ENCODE measurements around the gene RCCD1.

The RCCD1 gene

DNA sequence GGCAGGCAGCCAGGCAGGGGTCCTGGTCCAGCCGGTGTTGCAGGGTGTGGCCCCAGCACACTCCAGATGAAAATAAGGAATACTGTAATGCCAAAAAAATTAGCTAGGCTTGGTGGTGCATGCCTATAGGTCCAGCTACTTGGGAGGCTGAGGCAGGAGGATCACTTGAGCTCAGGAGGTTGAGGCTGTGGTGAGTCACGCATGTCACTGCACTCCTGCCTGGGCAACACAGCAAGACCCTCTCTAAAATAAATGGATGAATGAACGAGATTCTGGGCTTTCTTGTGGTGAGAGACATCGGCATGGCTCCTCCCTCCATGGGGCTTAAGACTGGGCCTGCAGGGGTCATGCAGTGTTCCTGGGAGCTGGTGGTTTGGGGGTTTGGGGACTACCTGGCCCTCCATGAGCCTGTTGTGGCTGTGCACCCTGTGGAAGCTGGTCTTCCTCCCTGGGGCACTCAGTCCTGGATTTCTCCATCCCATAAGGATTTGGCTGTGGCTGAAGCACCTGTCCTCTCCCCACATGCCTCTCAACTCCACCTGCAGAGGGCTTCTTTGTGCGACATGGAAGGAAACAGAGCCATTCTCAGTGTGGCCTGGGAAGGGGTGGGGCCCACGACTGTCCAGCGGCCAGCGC lies 7.6 kb upstream of the RCCD1 start:
- no peak for DNase-seq

DNA sequence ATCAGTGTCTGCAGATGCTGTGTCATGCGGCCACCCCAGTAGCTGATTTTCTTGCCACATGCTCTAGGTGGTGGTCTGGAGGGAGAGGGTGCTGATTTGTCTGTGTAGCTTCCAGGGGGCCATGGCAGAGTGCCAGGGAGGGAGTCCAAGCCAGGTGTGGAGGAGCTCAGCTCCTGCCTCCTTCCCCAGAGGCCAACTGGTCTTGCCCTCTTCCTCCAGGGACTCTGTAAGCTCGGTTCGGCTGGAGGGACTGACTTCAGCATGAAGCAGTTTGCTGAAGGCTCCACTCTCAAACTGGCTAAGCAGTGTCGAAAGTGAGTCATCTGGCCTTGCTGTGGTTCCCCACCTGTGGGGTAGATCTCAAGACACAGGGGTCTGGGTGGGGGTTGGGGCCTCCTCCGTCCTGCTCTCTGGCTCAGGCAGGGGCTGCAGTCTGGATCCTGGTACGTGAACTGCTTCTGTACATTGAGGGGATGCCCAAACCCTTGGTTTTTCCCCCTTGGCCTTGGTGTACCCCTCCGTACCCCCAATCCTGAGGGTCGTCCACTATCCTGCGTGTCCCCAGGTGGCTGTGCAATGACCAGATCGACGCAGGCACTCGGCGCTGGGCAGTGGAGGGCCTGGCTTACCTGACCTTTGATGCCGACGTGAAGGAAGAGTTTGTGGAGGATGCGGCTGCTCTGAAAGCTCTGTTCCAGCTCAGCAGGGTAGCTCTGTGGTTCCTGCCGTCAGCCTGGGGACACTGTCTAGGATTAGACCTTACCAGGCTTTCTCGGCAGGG lies 6.9 kb upstream of the RCCD1 start:
- no peak for DNase-seq

DNA sequence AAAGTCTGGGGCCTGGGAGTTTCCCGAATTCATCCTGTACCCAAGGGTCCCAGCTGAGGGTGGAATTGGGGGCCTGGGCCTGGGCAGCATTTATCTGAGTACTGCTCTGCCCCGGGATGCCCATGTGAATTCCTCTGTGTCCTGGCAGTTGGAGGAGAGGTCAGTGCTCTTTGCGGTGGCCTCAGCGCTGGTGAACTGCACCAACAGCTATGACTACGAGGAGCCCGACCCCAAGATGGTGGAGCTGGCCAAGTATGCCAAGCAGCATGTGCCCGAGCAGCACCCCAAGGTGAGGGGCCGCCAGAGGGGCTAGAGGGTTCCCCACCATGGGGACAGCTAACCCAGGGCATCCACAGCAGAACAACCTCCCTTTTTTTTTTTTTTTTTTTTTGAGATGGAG lies 6.2 kb upstream of the RCCD1 start:
- DNase-seq = no peak

DNA sequence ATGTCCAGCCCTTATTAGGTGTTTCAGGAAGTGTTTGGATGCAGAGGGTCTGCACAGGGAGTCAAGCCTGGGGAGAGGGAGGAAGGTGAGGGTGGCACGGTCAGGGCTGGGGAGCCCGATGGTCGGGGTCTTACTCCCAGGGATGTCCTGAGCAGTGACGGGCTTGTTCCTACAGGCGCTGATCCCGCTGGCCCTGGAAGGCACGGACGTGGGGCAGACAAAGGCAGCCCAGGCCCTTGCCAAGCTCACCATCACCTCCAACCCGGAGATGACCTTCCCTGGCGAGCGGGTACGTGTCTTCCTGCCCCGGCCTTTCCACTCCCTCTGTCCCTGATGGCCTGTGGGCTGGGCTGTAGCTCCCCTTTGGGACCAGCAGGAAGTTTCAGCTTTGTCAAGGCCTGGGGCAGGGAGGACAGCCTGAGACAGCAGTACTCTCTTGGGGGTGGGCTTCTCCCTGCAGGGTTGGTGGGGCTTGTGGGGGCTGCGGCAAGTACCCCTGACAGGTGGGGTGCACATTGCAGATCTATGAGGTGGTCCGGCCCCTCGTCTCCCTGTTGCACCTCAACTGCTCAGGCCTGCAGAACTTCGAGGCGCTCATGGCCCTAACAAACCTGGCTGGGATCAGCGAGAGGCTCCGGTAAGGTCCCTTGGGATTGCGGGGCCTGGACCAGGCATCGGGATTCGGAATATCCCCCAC lies 4.6 kb upstream of the RCCD1 start:
- DNase-seq = no peak

DNA sequence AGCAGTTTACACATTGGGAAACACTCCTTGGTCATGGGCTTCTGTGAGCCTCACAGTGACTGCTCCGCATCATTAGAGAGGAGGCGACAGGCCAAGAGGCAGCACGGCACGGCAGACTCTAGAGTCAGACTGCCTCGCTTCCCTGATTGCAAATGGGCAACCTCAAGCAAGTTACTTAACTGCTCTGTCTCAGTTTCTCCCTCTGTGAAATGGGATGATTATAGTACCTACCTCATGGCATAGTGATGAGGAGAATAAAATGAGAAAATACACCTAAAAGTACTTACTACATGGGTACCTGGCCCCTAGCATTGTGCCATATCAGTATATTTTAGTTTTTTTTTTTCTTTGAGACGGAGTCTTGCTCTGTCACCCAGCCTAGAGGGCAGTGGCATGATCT lies 4.0 kb upstream of the RCCD1 start:
- no peak for DNase-seq

DNA sequence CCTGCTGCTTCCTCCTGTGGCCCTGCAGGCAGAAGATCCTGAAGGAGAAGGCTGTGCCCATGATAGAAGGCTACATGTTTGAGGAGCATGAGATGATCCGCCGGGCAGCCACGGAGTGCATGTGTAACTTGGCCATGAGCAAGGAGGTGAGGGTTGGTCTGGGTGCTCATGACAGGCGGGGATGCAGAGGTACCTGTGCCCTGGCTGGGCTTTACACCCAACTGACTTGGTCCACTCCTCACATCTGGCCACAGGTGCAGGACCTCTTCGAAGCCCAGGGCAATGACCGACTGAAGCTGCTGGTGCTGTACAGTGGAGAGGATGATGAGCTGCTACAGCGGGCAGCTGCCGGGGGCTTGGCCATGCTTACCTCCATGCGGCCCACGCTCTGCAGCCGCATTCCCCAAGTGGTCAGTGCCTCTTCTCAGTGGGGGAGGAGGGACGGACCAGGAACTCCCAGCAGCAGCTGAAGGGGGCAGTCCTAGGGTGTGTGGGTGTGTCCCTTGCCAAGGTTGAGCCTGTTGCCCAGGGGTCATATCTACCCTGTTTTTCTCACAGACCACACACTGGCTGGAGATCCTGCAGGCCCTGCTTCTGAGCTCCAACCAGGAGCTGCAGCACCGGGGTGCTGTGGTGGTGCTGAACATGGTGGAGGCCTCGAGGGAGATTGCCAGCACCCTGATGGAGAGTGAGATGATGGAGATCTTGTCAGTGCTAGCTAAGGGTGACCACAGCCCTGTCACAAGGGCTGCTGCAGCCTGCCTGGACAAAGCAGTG lies 1.6 kb upstream of the RCCD1 start:
- DNase-seq = no peak

DNA sequence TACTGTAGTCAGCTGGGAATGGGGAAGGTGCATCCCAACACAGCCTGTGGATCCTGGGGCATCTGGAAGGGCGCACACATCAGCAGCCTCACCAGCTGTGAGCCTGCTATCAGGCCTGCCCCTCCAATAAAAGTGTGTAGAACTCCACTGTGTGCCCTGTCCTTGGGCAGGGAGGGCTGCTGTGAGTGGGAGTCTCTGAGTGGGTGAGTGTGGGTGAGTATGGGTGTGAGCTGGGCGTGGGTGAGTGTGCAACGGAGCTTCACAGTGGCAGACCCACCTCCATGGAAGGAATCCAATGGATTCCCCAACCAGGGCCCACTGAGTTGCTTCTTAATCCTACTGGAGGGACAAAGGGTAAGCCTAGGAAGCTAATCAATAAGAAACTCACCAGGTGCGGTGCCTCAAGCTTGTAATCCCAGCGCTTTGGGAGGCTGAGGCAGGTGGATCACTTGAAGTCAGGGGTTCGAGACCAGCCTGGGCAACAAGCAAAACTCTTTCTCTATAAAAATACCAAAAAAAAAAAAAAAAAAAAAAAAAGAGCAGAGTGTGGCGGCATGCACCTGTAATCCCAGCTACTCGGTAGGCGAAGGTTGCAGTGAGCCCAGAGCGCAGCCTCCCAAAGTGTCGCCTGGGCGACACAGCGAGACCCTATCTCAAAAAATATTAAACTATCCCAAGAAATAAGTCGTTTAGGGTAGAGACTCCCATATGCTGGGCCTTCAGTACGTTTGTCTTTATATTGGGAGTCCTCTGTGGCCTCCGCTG lies 555 bp upstream of the RCCD1 start:
- no peak for DNase-seq

DNA sequence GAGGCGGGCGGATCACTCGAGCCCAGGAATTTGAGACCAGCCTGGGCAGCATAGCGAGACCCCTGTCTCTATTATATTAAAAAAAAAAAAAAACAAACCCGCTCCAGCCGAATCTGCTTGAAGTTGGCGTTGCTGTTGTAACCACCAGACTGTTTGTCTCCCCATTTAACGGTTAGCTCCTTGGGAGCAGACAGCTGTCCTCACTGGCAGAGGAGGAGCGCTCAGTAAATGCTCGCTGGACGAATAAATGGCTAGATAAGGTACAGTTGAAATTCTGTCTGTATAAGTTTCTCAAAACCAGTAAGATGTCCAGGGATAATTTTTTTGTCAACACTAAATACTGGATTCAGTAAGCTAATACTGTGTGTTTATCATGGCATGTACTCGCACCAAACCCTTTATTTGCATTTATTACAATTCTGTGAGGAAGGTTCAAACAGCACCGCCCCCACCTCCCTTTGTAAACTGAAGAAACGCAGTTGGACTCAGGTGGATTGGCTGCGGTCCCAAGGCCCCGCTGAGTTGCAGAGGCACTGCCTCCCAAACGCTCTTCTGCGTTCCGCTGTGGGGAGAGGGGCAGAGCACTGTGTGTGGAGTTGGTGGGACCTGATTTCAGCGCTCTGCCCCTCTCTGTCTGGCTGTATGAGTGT lies 1.1 kb downstream of the RCCD1 start:
- DNase-seq = no peak

DNA sequence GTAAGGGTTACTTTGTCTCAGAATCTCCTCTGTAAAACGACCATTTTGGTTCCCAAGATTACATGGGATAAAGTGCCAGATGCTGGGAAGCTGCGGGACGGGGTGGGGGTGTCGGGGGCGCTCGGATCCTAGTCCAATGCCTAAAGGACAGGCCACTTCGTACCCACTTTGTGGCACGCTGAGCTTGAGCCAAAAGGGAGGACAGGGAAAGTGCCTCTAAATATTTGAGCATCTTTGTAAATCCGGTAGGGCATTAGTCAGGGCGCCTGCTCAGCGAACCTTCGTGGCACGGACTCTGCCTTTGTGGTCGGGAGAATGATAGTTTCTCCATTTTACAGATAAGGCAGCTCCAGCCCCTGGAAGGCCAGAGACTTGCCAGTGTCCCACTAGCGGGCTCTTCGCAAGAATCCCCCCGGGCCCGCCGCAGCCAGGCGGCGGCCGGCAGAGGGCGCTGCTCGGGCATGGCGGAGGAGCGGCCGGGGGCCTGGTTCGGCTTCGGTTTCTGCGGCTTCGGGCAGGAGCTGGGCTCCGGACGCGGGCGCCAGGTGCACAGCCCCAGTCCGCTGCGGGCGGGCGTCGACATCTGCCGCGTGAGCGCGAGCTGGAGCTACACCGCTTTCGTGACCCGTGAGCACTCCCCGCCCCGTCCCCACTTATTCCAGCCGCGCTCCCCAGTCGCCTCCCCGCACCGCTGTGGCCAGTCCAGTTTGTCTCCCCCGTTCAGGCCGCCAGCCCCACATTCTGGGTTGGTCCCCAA lies 1.8 kb downstream of the RCCD1 start:
- peak; percentile 48 for DNase-seq

DNA sequence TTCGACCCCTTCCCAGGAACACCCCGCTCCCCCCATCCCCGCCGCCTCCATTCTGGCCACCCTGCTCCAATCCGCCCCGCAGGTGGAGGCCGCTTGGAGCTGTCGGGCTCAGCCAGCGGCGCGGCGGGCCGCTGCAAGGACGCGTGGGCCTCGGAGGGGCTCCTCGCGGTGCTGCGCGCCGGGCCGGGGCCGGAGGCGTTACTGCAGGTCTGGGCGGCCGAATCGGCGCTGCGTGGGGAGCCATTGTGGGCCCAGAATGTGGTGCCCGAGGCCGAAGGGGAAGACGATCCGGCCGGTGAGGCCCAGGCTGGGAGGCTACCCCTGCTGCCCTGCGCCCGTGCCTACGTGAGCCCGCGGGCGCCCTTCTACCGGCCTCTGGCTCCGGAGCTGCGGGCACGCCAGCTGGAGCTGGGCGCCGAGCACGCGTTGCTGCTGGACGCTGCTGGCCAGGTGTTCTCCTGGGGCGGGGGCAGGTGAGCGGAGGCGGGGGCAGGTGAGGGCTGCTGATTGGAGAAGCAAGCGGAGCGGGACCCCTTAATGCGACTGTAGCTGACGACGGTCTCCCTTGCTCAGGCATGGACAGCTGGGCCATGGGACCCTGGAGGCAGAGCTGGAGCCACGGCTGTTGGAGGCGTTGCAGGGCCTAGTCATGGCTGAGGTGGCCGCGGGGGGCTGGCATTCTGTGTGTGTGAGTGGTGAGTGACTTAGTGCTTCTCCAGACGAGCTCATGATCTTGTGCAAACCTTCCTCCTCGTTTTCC lies 2.5 kb downstream of the RCCD1 start:
- DNase-seq = no peak

DNA sequence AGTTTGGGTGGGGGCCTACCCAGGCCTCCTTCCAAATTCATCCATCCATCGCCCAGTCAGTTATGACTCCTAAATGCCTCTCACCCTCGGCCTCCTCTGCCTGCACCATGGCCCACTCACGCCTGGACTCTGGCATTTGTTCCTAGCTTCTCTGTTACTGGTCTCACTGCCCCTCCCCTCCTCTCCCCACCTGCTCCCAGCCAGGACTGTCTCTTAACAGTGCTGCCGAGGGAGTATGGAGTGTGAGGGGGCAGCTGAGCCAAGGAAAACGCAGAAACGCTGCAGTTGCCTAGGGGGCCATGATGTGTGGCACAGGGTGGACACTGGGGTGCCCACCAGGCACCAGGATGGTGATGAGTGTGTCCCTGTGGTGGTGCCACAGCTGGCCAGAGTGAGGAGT lies 3.1 kb downstream of the RCCD1 start:
- DNase-seq = no peak

DNA sequence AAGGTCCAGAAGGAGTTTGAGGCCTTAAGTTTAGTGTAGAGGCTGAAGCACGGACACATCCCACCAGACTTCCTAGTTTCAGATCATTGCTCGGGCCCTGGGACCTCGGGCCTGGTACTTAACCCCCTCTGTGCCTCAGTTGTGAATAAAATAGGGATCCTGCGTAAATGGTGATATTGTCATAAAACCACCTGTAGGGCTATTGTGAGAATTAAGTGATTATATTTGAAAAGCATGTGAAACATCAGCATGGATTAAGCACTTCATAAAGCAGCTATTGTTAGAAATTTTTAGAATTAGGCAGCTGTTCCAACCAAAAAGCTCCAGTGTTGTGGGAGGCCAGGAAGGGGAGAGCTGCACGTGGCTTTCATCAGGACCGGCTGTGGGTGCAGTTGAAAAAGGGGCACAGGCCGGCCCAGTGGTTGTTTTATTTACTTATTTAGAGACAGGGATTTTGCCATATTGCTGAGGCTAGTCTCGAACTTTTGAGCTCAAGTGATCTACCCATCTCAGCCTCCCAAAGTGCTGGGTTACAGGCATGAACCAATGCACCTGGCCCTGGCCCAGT lies 4.4 kb downstream of the RCCD1 start:
- no peak for DNase-seq

DNA sequence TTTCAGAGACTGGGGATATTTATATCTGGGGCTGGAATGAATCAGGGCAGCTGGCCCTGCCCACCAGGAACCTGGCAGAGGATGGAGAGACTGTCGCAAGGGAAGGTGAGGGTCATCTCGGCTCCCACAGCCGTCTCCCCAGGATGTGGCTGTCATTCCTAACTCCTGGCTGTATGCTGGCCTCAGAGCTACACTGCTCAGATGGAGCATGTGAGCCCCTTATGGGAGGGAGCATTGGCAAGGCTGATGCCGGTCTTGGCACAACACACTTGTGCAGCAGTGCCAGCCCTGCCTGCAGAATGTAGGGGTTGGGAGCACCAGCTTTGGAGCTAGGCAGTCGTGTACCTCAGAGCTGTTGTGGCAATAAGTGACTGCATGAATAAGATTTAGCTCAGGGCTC lies 5.2 kb downstream of the RCCD1 start:
- DNase-seq = no peak

DNA sequence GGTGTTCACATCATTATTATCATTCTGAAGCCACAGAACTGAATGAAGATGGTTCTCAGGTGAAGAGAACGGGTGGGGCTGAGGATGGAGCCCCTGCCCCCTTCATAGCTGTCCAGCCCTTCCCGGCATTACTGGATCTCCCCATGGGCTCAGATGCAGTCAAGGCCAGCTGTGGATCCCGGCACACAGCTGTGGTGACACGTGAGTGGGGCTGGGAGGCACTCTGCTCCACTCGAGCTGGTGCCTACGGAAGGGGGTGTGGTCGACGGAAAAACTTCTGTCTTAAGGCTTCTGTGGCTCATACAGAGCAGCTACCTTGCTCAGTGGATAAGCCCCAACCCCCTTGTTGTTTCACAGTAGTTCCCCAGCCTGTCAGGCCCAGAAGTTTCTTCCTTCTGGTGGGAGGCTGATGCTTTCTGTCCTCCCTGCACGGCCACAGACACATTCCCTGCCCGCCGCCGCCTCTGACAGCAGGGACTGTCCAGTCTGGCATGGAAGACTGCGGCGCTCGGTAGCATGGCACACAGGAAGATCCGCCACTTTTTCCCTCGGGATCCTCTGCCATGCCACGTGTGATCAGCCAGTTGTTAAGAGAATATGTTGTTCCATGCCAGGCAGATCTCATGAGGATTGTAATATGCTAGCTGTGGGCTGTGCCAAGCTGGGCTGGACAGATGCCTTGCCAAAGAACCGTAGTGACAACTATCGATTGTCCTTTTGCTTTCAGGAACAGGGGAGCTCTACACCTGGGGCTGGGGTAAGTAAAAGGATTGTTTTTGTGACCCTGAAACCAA lies 5.8 kb downstream of the RCCD1 start:
- DNase-seq = no peak

DNA sequence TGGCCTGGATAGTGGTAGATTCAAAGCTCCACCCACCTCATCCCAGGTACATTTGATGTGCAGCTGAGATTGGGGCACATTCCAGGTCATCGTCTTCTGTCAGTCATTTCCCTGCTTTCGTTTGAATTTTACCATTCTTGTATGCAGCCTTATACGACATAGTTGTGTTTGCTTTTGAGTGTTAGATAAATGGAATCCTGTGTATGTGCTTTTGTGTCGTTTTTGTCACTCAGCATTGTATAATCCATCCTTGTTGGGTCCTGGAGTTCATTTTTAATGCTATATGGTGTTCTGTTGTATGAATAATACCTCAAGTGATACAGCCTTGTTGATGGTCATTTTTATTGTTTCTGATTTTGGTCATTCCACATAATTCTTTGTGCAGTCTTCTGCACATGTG lies 7.3 kb downstream of the RCCD1 start:
- no peak for DNase-seq

DNA sequence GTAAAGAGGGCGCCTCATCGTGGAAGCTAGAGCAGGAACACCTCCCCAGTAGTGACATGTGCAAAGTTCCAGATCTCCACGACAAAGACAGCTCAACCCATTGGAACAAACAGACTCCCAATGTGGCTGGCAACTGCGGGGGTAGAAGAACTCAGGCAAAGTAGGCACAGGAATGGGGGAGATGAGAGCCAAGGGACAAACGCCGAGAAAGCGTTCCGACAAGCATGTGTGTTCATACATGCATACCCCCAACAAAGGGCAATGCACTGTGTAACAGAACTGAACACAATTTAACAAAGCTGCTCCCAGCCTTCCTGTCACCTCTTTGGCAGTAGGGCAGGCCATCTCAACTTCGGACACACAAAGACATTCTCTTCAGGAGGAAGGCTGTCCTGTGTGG lies 11.6 kb downstream of the RCCD1 start:
- no peak for DNase-seq

DNA sequence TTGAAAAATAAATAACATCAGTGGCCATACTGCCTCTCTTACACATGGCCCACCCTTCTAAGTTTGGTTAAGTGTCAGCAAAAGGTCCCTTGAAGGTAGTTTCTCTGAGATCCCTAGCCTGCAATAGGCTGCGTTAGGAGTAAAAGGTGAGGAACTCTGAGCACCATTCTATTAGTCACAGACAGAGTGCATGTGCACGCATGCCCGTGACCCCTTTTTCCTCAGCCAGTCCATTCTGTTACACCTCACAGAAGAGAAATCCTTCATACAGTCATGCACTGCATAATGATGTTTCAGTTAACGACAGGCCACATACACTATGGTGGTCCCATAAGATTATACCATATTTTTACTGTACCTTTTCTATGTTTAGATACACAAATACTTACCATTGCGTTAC lies 12.5 kb downstream of the RCCD1 start:
- no peak for DNase-seq

DNA sequence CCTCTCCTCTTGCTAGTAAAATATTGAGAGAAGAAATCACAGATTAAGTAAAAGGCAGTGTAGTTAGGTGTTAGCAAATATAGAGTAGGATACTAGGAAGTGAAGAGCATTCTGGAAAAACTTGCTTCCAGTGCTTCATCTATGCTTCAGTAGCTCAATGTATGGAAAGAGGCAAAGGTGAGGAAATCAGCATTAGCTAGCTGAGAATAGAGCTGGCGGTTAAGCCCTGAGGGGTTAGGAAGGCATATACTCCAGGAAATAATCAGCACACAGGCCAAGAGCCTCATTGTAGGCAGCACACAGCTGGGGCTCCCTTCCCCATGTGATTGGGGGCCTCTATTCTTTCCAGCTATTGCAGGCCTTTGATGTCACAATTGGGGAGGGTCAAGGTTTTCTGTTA lies 13.8 kb downstream of the RCCD1 start:
- no peak for DNase-seq

DNA sequence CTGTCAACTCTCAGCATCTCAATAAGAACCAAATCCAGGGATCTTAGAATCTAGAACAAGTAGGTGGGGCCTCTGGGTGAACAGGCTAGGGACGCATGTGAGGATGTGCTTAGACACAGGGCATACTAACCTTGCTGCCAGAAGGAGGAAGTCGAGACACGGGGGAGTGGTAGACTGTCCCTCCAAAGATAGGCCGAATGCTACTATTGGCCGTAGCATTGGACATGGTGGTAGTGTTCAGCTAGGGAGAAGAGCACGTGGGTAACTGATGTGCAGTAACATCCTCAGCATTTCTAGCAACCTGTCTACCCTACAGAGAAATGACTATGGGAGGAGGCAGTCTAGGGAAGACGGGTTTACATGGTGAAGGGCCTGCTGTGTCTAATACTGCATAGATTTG lies 15.6 kb downstream of the RCCD1 start:
- no peak for DNase-seq
